Measurements from ENCODE around the gene FOLR3. TPM values are rescaled to one million over a fixed set of nuclear protein-coding genes. Genes with fewer than 3 reads are reported as not detected.
"Not testable (repeated sequence)": the region's sequence is repeated elsewhere in the genome, so short reads cannot be mapped to it uniquely, and the experiment has no call there.

Gene FOLR3
- total RNA-seq (not detected), polyA plus RNA-seq (under 1 TPM in 1 of 4 donors, not detected in 3; 0.32 TPM)

DNA sequence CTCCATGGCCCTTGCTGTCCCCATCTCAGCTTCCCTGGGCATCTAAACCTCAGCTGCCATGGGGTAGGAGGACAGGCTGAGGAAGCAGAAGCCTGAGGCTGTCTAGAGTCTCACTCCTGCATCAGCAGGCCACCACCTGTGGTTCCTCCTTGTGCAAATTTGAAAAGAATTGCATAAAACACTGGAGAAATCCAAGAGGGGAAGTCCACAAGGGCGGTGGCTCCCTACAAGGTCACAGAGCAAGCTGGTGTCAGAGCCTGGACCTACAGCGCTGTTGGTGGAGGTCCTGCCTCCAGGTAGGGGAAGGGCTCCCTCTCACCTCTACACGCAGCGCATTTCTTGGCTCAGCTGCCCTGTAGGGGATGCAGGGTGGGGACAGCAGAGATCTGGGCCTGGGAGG is at the start of gene FOLR3:
Gene FOLR3 (plus strand): TSS at position 253 of the 400 bp plus-strand sequence. CDS start 228 bp downstream, outside the sequence.
- not testable (repeated sequence) for H3K9me3 Mint-ChIP-seq; H3K9me3 ChIP-seq (ENCODE audit: control insufficient read depth in 2 of 2, low read length in 2 of 2); H3K4me1 Mint-ChIP-seq; H3K36me3 Mint-ChIP-seq; DNase-seq; H3K4me3 Mint-ChIP-seq; H3K27ac ChIP-seq (ENCODE audit: insufficient read depth, low read length, poor library complexity, severe bottlenecking); ATAC-seq (ENCODE audit: low read depth in 2 of 2); H3K36me3 ChIP-seq (ENCODE audit: control insufficient read depth, insufficient read depth, low read length); H3K4me1 ChIP-seq (ENCODE audit: control insufficient read depth, insufficient read depth, low read length, poor library complexity, severe bottlenecking); H3K4me3 ChIP-seq (ENCODE audit: low read depth, low read length); H3K27ac Mint-ChIP-seq
- H3K27me3 Mint-ChIP-seq, result peaks cover 20% of the 10 kb centered on the region
- peaks cover 12% of the 10 kb centered on the region for H3K27me3 ChIP-seq (ENCODE audit: control insufficient read depth, insufficient read depth, low read length)

GRCh38 chr11:72088076-72088808 is 47.3 kb upstream of the FOLR3 start:
- peaks cover 10% of the 10 kb centered on the region for H3K36me3 Mint-ChIP-seq
- H3K9me3 Mint-ChIP-seq, result no peaks in the 10 kb centered on the region
- H3K36me3 ChIP-seq (ENCODE audit: control insufficient read depth, insufficient read depth, low read length), result peaks cover 27% of the 10 kb centered on the region
- H3K4me1 Mint-ChIP-seq, result peaks cover 2 to 22% (median 14%) of the 10 kb centered on the region in 4 donors
- no peaks in the 10 kb centered on the region for H3K27me3 ChIP-seq (ENCODE audit: control insufficient read depth, insufficient read depth, low read length)
- no peaks in the 10 kb centered on the region for H3K9me3 ChIP-seq (ENCODE audit: control insufficient read depth in 2 of 2, low read length in 2 of 2)
- DNase-seq (no peak), ATAC-seq (ENCODE audit: low read depth in 2 of 2) (no peak)
- no peaks in the 10 kb centered on the region for H3K27me3 Mint-ChIP-seq
- H3K27ac Mint-ChIP-seq, result peak overlapping the region in 2 of 3 donors; percentile 70 to 74
- H3K4me1 ChIP-seq (ENCODE audit: control insufficient read depth, insufficient read depth, low read length, poor library complexity, severe bottlenecking), result no peaks in the 10 kb centered on the region
- H3K4me3 ChIP-seq (ENCODE audit: low read depth, low read length), result no peak overlapping the region
- no peak overlapping the region for H3K27ac ChIP-seq (ENCODE audit: insufficient read depth, low read length, poor library complexity, severe bottlenecking)
- H3K4me3 Mint-ChIP-seq, result no peak overlapping the region

DNA sequence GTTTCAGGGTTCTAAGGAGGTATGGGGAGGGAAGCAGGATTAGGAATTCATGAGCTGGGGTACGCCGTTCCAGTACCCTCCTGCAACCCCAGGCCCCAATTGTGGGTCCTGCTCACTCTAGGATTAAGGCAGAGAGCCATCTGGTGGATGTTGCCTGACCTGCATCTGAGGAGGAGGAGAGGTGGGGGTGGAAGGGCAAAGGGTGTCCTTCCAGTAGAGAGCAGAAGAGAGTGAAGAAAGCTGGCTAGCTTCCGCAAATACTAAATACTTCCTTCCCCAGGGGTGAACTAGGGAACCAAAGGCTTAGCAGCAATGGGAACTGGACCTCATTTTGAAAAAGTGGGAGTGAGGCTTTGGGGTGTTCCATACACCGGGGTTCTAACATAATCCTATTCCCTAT is 44.2 kb upstream of the FOLR3 start:
- peak overlapping the region in 2 of 3 donors; percentile 59 to 80 for H3K27ac Mint-ChIP-seq
- Histone ChIP-seq H3K4me1 (ENCODE audit: control insufficient read depth, insufficient read depth, low read length, poor library complexity, severe bottlenecking) (no peaks in the 10 kb centered on the region), H3K27ac (ENCODE audit: insufficient read depth, low read length, poor library complexity, severe bottlenecking) (no peak overlapping the region), H3K27me3 (ENCODE audit: control insufficient read depth, insufficient read depth, low read length) (no peaks in the 10 kb centered on the region), H3K4me3 (ENCODE audit: low read depth, low read length) (no peak overlapping the region), H3K36me3 (ENCODE audit: control insufficient read depth, insufficient read depth, low read length) (peaks cover 37% of the 10 kb centered on the region), H3K9me3 (ENCODE audit: control insufficient read depth in 2 of 2, low read length in 2 of 2) (no peaks in the 10 kb centered on the region)
- H3K9me3 Mint-ChIP-seq, result no peaks in the 10 kb centered on the region
- H3K4me3 Mint-ChIP-seq, result peak overlapping the region in 1 of 4 donors; percentile 33
- peaks cover 6% of the 10 kb centered on the region for H3K36me3 Mint-ChIP-seq
- DNase-seq, result peak; percentile 54 to 75 (median 70)
- H3K27me3 Mint-ChIP-seq, result no peaks in the 10 kb centered on the region
- peaks cover 0 to 17% (median 10%) of the 10 kb centered on the region in 4 donors for H3K4me1 Mint-ChIP-seq
- peak; percentile 84 to 90 for ATAC-seq (ENCODE audit: low read depth in 2 of 2)

- H3K36me3 ChIP-seq (ENCODE audit: control insufficient read depth, insufficient read depth, low read length), result peaks cover 47% of the 10 kb centered on the region
- H3K36me3 Mint-ChIP-seq, result peaks cover 9% of the 10 kb centered on the region
Observed at GRCh38 chr11:72098741-72099140, 36.8 kb upstream of the FOLR3 start.

DNA sequence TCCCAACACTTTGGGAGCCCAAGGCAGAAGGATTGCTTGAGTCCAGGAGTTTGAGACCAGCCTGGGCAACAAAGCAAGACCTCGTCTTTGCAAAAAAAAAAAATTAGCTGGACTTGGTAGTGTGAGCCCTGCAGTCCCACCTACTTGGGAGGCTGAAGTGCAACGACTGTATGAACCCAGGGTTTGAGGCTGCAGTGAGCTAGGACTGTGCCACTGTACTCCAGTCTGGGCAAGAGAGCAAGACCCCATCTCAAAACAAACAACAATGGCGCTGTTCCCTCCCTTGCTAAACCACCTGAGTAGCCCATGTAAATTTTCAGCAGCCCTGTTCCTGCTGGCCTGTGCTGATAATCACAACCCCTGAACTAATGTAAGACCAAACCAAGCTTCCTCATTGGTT is 35.5 kb upstream of the FOLR3 start:
- H3K36me3 Mint-ChIP-seq, result peaks cover 14% of the 10 kb centered on the region
- H3K9me3 Mint-ChIP-seq, result peaks cover 0 to 1% (median 0%) of the 10 kb centered on the region in 7 donors
- no peak overlapping the region for H3K4me3 ChIP-seq (ENCODE audit: low read depth, low read length)
- peak overlapping the region in 2 of 4 donors; percentile 66 to 92 for H3K4me3 Mint-ChIP-seq
- peaks cover 24 to 56% (median 31%) of the 10 kb centered on the region in 4 donors for H3K4me1 Mint-ChIP-seq
- H3K36me3 ChIP-seq (ENCODE audit: control insufficient read depth, insufficient read depth, low read length), result peaks cover 39% of the 10 kb centered on the region
- no peaks in the 10 kb centered on the region for H3K27me3 ChIP-seq (ENCODE audit: control insufficient read depth, insufficient read depth, low read length)
- H3K27ac ChIP-seq (ENCODE audit: insufficient read depth, low read length, poor library complexity, severe bottlenecking), result no peak overlapping the region
- DNase-seq (no peak), ATAC-seq (ENCODE audit: low read depth in 2 of 2) (no peak)
- no peaks in the 10 kb centered on the region for H3K27me3 Mint-ChIP-seq
- no peaks in the 10 kb centered on the region for H3K9me3 ChIP-seq (ENCODE audit: control insufficient read depth in 2 of 2, low read length in 2 of 2)
- peak overlapping the region in 1 of 3 donors; percentile 96 for H3K27ac Mint-ChIP-seq
- H3K4me1 ChIP-seq (ENCODE audit: control insufficient read depth, insufficient read depth, low read length, poor library complexity, severe bottlenecking), result peaks cover 31% of the 10 kb centered on the region

More at GRCh38 chr11:72098741-72099140, 36.8 kb upstream of the FOLR3 start:
- H3K27me3 ChIP-seq (ENCODE audit: control insufficient read depth, insufficient read depth, low read length), result no peaks in the 10 kb centered on the region
- H3K4me1 Mint-ChIP-seq, result peaks cover 24 to 46% (median 28%) of the 10 kb centered on the region in 4 donors
- DNase-seq (no peak), ATAC-seq (ENCODE audit: low read depth in 2 of 2) (no peak)
- no peaks in the 10 kb centered on the region for H3K9me3 Mint-ChIP-seq
- H3K27ac ChIP-seq (ENCODE audit: insufficient read depth, low read length, poor library complexity, severe bottlenecking), result no peak overlapping the region
- H3K4me3 Mint-ChIP-seq, result no peak overlapping the region
- no peak overlapping the region for H3K4me3 ChIP-seq (ENCODE audit: low read depth, low read length)
- no peak overlapping the region for H3K27ac Mint-ChIP-seq
- H3K27me3 Mint-ChIP-seq, result no peaks in the 10 kb centered on the region
- peaks cover 27% of the 10 kb centered on the region for H3K4me1 ChIP-seq (ENCODE audit: control insufficient read depth, insufficient read depth, low read length, poor library complexity, severe bottlenecking)
- no peaks in the 10 kb centered on the region for H3K9me3 ChIP-seq (ENCODE audit: control insufficient read depth in 2 of 2, low read length in 2 of 2)

GRCh38 chr11:72100462-72100861 is 35.1 kb upstream of the FOLR3 start:
- Mint-ChIP-seq H3K36me3 (peaks cover 18% of the 10 kb centered on the region), H3K9me3 (peaks cover 0 to 1% (median 0%) of the 10 kb centered on the region in 7 donors), H3K27ac (peak overlapping the region; percentile 94 to 98 (median 96)), H3K4me1 (peaks cover 24 to 60% (median 33%) of the 10 kb centered on the region in 4 donors), H3K4me3 (peak overlapping the region in 2 of 4 donors; percentile 92 to 95), H3K27me3 (no peaks in the 10 kb centered on the region)
- Histone ChIP-seq H3K9me3 (ENCODE audit: control insufficient read depth in 2 of 2, low read length in 2 of 2) (no peaks in the 10 kb centered on the region), H3K4me3 (ENCODE audit: low read depth, low read length) (no peak overlapping the region), H3K27me3 (ENCODE audit: control insufficient read depth, insufficient read depth, low read length) (no peaks in the 10 kb centered on the region), H3K4me1 (ENCODE audit: control insufficient read depth, insufficient read depth, low read length, poor library complexity, severe bottlenecking) (peaks cover 31% of the 10 kb centered on the region), H3K27ac (ENCODE audit: insufficient read depth, low read length, poor library complexity, severe bottlenecking) (no peak overlapping the region), H3K36me3 (ENCODE audit: control insufficient read depth, insufficient read depth, low read length) (peaks cover 35% of the 10 kb centered on the region)
- ATAC-seq (ENCODE audit: low read depth in 2 of 2) (no peak), DNase-seq (no peak)

- Histone ChIP-seq H3K4me1 (ENCODE audit: control insufficient read depth, insufficient read depth, low read length, poor library complexity, severe bottlenecking) (peaks cover 31% of the 10 kb centered on the region), H3K27me3 (ENCODE audit: control insufficient read depth, insufficient read depth, low read length) (no peaks in the 10 kb centered on the region), H3K36me3 (ENCODE audit: control insufficient read depth, insufficient read depth, low read length) (peaks cover 26% of the 10 kb centered on the region), H3K4me3 (ENCODE audit: low read depth, low read length) (peak overlapping the region; percentile 90), H3K27ac (ENCODE audit: insufficient read depth, low read length, poor library complexity, severe bottlenecking) (peak overlapping the region; percentile 90), H3K9me3 (ENCODE audit: control insufficient read depth in 2 of 2, low read length in 2 of 2) (no peaks in the 10 kb centered on the region)
- H3K9me3 Mint-ChIP-seq, result peaks cover 0 to 1% (median 0%) of the 10 kb centered on the region in 7 donors
- H3K27me3 Mint-ChIP-seq, result no peaks in the 10 kb centered on the region
- DNase-seq (no peak), ATAC-seq (ENCODE audit: low read depth in 2 of 2) (no peak)
- peaks cover 13% of the 10 kb centered on the region for H3K36me3 Mint-ChIP-seq
- peak overlapping the region; percentile 94 to 98 (median 96) for H3K27ac Mint-ChIP-seq
- peaks cover 24 to 61% (median 33%) of the 10 kb centered on the region in 4 donors for H3K4me1 Mint-ChIP-seq
- peak overlapping the region; percentile 92 to 95 (median 92) for H3K4me3 Mint-ChIP-seq
Observed at GRCh38 chr11:72102162-72102561, 33.4 kb upstream of the FOLR3 start.
